HG02798 (cell line): ENCODE results near the gene CCDC83.

ENCODE experiments used
- ATAC-seq: cut with Tn5 transposase; IDR thresholded peaks from one replicate; pipeline ENCODE4 v1.9.1; 2021; ENCODE audit warnings: mild to moderate bottlenecking; ENCODE audit not compliant: unreplicated experiment, poor library complexity

Gene CCDC83

DNA sequence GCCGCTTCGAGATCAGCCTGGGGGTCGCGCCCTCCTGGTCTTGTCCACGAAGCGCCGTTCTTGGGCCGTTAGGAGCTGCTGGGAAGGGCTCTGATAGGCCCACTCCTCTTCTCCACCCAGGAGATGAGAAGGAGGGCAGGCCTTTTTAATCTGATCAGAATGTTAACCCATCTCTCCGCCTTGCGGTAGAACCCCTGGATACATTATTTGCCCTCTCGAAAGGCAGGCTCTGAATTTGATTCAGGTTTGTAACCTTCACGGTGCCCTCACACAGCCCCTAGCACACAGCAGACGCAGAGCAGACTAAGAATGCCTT, at the start of gene CCDC83:
TSS of gene CCDC83 (plus strand) at position 43 of the 316 bp plus-strand sequence. CDS start 9,741 bp downstream, outside the sequence.
- ATAC-seq: no peak

DNA sequence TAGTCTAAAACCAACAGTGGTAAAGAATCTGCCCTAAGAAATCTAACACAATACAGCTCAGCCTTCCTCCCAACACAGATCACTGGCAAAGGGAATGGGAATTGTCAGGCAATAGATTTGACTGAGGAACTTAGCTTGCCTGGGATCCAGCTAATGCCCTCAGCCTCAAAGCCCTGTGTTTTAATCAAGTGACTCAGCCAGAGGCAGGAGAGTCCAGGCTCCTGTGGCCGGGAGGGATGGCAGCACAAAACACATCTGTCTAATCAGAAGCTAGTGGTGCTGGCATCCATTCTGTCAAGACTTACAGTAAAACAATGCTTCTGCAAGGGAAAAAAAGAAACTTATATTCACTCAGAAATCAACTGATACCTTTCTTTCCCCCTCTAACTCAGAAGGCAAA, 49.8 kb upstream of the CCDC83 start:
- ATAC-seq: no peak

DNA sequence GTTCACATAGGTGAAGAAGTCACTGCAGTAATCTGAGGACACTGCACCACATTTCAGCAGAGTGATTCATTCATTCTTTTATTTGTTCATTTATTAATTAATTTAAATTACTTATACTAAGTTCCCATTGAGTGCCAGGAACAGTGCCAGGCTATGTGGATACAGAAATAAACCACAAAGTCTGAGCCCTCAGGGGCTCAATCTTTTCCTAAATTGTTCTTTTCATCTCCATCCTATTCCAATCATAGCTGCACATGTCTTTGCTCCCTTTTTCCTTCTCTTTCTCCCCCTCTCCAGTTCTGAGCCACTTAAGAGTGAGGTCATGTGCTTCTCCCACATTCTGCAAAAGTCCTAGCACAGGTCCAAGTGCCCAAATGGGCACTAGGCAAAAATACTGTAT, 49.2 kb upstream of the CCDC83 start:
- no peak for ATAC-seq

DNA sequence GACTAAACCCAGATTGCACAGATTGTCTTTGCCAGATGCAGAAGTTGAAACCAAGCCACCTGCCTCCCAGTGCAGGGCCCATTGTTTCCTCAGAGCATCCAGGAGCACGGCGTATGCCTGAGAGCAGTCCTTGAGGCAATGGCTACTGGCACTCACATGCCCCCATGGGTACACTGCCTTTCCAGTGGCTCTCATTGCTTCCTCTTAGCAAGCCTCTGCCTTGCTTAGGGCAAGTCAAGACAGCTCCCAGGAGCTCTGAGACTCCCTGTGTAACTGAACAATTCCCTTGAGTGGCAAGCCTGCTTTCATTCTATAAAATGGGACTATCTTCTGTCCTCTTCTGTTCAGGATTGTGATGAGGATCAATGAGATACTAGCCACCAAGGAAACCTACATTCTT, 48.3 kb upstream of the CCDC83 start:
- ATAC-seq: no peak

DNA sequence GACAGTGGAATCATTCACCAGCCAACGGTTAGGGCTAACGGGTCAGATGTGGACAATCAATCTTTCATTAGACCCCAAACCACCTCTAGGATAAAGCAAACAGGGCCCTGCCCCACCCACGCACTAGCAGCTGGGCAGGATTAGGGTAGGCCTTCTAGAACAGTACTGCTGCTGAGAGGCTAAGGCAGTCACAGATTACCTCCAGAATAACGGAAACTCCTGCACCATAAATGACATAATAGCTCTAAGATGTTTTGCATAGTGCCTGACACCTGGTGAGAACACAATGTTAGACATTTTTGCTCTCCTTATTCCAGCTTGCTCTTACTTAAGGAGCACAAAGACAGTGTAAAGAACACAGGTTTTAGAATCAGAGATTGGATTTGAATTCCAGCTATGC, 46.0 kb upstream of the CCDC83 start:
- peak; percentile 50 for ATAC-seq

DNA sequence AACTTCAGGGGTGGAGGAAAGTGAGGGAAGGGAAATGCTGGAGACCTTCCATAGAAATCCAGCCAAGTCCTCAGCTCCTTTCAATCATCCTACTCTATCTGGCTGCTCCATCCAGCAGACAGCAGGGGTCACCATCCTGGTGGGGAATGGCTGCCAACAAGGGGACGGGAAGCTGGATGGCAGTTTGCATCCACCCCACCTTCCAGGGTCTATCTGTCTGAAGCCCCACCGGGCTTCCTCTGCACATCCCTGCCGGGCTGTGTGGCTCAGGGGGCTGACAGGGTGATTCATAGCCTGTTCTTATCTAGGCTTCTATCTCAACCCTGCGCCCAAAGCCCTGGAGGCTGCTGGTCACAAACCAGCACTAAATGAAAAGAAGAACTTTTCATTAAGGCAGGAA, 45.3 kb upstream of the CCDC83 start:
- no peak for ATAC-seq

DNA sequence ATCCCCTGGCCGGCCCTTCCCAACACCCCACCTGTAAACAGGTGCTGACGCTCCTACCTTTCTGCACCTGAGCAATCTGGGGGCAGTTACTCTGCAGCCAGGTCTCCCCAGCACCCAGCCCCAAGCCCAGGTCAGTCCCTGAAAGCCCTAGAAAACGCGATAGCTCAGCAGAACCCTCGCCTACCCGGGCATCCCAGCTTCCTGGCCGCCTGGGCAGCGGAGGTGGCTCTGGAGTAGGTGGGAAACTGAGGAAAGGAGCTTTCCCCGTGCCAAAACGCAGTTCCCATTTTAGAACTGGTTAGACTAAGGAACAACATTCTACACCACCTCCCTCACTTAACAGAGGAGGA, 44.7 kb upstream of the CCDC83 start:
- ATAC-seq: no peak

DNA sequence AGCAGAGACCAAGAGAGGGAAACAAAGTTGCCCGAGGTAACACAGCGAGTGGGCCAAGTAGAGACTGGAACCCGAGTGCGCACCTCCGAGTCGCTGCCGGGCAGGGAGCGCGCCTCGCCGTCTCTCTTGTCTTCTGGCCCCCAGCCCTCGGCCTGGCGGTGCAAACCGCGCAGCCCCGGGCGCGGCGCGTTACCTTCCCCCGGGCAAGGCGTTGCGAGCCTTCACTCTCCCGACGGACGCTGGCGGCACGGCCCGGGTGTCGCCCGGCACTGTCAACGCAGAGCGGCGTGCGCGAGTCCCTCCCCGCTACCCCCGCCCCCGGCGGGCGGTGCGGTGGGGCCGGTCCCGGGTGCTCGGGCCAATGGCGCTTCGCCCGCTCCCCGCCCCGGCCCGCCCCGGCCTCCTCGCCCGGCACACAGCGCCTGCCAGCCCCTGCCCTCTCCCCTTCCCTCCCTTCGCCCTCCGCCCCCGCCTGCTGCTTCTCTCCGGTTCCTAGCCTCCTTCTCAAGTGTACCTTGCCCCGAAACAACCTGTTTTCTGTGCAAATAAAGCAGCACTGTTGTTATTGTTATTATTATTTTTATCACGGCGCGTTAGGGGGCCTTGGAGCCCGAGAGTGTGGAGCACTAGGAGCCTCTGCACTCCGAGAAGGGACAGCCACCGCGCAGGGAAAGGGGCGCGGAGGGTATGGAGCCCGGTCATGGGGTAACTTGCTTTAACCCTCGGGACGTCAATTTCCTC, 44.1 kb upstream of the CCDC83 start, which contains the start of gene SYTL2:
TSS of gene SYTL2 (minus strand) at position 271 of the 741 bp plus-strand sequence. CDS start 53,416 bp downstream, outside the sequence.
- ATAC-seq: peak; percentile 93

DNA sequence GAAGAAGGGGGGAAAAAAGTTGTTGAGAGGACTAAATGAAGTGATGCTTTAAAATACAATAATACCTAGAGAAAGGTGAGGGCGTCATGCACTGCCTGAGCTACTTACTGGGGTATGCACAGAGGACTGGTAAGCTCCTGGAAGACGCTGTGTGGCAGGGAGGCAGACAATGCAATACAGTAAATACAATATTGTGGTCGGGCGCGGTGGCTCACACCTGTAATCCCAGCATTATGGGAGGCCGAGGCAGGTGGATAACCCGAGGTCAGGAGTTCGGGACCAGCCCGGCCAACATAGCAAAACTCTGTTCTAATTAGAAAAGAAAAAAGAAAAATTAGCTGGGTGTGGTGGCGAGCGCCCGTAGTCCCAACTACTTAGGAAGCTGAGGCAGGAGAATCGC, 43.6 kb upstream of the CCDC83 start:
- no peak for ATAC-seq

DNA sequence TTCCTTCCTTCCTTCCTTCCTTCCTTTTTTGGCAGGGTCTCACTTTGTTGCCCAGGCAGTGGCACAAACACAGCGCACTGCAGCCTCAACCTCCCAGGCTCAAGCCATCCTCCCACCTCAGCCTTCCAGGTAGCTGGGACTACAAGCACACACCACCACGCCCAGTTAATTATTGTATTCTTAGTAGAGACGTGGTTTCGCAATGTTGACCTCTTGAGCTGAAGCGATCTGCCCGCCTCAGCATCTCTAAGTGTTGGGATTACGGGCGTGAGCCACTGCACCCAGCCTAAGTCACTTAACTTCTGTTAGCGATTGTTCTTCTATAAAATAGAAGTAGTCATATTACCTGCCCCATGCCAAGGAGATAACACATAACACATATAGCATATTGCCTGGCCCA, 41.5 kb upstream of the CCDC83 start:
- no peak for ATAC-seq

DNA sequence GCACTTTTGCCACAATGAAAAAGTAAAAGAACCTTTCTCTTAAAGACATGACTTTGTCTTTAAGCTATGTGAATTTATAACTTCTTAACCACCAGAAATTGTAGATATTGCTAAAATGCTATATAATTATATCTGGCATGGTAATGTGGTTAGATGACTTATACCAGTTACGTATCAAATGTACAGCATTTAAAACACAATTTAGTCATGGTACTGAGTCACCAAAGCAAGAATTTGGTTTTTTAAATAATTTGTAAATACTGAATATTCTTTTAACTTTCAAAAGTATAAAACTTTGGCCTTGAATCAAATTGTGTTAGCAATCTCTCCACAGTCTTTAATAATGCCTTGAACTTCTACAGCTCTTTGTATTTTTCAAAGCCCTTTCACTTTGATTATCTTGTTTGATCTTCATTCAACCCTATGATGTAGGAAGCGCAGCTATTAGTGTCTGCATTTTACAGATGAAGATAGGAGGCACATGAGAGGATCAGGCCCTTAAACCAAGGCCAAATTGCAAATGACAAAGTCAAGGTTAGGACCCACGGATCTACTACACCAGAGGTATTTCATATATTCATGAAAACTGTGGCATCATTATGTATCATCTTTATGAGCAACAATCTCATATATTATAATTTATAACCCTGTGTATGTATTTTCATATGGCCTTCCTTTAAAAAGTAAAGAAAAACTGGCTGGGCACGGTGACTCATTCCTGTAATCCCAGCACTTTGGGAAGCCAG, 39.8 kb upstream of the CCDC83 start:
- no peak for ATAC-seq

DNA sequence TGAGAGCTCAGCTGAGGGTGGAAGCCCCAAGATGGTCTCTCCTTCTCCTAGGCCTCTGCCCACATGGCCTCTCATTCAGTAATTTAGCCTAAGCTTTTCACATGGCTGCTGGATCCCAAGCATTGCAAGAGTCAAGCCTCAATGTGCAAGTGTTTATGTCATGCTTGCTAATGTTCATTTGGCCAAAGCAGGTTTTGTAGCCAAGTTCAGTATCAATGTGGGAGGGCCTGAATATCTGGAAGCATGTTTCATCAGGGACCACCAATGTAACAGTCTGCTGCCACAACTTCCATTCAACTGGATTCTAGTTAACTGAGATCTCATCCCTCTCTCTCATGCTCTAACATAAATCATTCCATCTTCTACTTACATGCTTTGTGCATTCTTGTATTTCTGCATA, 35.7 kb upstream of the CCDC83 start:
- no peak for ATAC-seq

DNA sequence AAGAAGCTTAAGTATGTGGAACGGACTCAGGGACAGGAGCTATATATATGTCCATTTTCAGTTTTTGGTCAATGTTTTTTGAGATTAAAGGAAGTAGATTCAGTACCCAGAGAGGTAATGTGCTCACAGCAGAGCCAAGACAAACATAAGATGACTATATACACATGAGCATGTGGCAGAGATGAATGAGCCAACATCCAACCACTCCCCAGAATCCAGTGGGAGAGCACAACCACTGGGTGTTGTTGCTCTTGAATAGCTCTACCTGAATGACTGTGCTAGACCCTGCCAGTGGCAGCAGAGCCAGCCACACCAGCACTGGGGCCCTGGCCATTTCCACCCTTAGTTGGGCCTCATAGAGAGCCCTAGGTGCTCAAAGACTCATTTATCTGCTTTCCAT, 33.5 kb upstream of the CCDC83 start:
- no peak for ATAC-seq

DNA sequence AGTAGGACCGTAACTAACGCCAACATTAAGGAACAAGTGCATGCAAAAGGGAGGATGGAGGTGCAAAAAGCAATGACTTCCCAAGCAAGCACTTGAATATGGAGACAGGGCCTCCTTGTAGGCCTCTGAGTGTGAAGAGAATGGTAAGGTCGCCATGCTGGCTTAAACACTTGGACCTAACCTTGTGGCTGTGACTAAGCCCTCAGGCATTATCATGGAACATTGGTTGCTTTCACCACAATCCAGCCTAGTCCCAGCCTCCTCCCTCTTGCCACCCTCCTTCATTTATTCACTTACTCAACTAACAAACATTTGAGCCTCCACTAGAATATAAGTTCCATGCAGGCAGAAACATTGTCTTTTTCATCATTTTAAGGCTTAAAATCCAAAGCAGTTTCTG, 32.4 kb upstream of the CCDC83 start:
- ATAC-seq: no peak

DNA sequence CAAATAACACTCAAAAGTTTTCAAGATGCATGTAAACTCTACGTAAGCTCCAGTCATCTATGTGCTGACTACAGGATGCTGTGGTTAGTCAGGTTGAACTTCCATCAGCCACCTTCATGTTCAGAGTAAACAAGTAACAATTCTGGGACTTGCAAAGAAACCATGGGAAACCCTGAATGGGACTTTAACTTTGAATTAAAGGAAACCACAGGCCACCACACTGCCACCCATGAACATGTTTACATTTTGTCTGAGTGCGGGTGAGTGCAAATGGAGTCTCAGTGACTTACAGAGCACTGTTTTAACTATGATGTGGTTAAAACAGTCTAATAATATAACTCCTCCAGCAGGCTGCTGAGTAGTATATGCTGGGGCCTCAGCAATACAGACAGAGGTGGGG, 31.4 kb upstream of the CCDC83 start:
- ATAC-seq: no peak

DNA sequence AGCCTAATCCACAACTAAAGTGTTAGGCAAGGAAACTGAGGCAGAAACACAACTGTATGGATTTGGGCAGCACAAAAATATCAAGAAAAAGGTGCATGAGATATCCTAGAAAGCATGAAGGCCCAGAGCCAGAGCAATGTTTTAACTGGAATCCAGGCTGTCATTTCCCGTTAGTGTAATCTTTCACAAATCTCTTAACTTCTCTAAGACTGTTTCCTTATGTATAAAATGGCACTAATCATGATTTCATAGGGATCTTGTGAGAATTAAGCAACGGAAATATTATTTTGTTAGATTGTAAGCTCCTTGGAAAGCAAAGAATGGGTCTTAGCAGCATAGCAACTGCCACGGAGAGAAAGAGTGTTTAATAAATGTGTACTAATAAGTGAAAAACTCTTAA, 29.6 kb upstream of the CCDC83 start:
- no peak for ATAC-seq

DNA sequence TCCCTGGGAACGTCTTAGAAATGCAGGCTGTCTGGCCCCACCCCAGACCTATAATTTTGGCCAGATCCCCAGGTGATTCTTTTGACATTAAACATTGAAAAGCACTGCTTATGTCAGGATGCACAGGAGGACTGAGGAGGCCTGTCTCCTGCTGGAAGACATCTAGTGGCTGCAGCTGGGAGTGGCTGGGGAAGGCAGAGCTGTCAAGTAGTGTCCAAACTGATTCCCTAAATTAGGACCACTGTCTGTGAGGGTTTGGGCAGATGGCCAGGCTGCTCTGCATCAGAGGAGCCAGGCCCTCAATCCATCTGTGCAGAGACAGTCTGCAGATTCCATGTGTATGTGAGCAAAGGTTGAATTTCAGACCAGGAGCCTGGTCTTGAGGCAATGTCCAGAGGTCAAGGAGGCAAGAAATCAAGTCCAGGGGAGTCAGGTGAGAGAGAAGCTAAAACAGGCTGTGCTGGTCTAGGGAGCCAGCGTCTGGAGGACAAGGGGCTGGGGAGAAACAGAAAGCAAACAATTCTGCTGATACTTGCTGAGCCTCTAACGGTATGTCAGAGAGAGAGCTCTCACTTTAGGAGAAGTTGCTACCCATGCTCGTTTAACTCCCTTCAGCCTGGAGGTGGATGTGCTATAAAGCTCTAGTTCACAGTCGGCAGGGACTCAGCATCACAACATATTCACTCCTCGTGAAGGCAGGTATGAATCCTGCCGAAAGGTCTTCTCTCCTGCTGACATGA, 28.9 kb upstream of the CCDC83 start:
- ATAC-seq: no peak

DNA sequence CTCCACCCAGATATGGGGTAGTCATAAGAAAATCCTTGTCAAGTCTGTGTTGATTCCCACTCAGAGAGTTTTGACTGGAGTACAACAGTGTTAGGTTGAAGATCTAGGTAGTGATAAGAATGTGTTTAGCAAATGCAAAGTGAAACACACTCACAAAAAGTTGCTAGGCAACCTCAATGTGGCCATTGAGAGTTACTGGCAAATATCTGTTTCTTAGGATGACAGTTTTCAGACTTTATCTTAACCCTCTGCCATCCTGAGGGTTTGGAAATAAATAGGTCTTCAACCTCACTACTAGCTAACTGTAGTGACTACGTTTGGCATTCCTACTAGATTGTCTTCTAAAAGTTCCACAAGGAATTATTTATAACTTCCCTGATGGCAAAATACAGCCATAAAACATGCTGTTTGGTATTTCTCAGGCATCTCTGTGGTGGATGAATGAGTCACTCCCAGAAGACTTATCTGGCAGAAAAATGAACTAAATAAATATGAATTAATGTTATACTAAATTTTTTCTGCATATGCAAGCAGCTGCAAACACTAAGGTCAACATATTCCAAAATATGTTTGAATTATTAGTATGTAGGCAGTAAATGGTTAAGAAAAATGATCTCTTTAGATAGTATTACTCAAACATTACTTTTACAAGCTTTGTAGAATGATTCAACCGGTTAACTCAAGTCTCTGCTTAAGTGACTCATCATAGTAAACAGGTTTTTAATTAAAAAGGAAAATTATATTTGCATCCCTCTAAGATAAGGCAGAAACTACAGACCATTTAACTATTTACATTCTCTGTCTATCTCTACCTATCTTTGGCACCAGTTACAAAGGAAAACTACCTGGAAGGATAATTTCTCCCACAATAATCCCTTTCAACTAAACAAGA, 27.2 kb upstream of the CCDC83 start:
- ATAC-seq: no peak

DNA sequence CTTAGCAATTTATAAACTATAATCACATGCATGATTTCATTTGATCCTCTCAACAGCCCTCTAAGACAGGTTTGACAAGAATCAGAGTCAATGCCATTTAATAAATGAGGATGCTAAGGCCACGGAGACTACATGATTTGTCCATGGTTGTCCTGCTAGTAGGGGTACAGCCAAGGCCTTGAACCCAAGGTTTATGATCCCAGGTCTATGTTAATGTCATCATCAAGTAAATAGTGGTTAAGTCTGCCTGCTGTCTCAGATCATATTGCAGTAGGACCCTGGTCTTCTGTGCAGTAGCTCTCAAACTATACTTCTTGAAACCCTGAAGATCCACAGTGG, 26.6 kb upstream of the CCDC83 start:
- ATAC-seq: no peak

DNA sequence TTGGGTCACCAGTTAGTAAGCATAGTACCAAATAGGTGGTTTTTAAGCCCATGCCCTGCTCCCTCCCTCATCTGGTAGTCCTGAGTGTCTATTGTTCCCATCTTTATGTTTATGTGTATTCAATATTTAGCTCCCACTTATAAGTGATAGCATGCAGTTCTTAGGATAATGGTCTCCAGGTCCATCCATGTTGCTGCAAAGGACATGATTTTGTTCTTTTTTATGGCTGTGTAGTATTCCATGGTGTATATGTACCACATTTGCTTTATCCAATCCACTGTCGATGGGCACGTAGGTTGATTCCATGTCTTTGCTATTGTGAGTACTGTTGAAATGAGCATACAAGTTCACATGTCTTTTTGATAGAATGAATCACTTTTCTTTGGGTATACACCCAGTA, 26.0 kb upstream of the CCDC83 start:
- ATAC-seq: no peak

DNA sequence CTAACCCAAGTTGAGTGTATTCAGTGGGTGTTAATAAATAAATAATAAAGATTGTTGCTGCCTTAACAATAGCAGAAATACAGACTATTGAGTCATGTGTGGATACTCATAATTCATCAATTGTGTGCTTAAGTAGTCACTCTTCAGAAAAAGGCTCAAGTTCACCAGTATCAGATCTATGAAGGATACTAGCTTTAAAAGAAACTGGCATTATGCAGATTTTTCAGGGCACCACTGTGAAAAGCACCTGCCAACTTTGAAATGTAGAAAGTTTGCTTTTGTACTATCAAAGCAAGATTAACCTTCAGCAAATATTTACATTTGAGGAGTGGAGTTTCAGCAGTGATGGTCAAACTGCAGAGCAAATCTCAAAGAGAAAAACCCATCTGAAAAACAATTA, 24.1 kb upstream of the CCDC83 start:
- no peak for ATAC-seq
